HepG2 (cell line): Measurements from ENCODE around the gene JAK1.

Source experiments
- ELF3 ChIP-seq: IDR thresholded peaks from 2 replicates; pipeline ENCODE4 v1.6.1; 2016; ENCODE audit warnings: missing genetic modification reagents, missing compliant biosample characterization
- FIP1L1 ChIP-seq: fragments of 200-400 bp; formaldehyde crosslinking; IDR thresholded peaks from 2 replicates; pipeline ENCODE4 v1.6.1; 2018; ENCODE audit warnings: low read depth, mild to moderate bottlenecking, low read length, moderate library complexity, borderline replicate concordance; ENCODE audit not compliant: insufficient read depth
- KLF6 ChIP-seq: IDR thresholded peaks from 2 replicates; pipeline ENCODE4 v1.8.0; 2016; ENCODE audit warnings: missing biosample characterization, missing genetic modification reagents
- SRSF4 ChIP-seq: fragments of 200-400 bp; formaldehyde crosslinking; IDR thresholded peaks from one replicate; pipeline ENCODE4 v1.6.1; 2018; ENCODE audit warnings: mild to moderate bottlenecking, low read depth, low read length, moderate library complexity; ENCODE audit not compliant: poor library complexity, severe bottlenecking
- TF ChIP-seq, protein P1 (sequence below): IDR thresholded peaks from 2 replicates; pipeline ENCODE4 v1.6.1; 2016; ENCODE audit warnings: low read depth
- TF ChIP-seq, protein P2 (sequence below), 2 experiments: sonication (generic) in 1 of 2; formaldehyde crosslinking in 1 of 2; IDR thresholded peaks; 2 replicates each; pipeline versions ENCODE4 v1.5.1 to v1.6.1; 2011 to 2020; ENCODE audit warnings: borderline replicate concordance in 1 of 2, low read depth in 1 of 2, low read length in 1 of 2, mild to moderate bottlenecking in 1 of 2, missing genetic modification reagents in 1 of 2, moderate library complexity in 1 of 2

DNA sequence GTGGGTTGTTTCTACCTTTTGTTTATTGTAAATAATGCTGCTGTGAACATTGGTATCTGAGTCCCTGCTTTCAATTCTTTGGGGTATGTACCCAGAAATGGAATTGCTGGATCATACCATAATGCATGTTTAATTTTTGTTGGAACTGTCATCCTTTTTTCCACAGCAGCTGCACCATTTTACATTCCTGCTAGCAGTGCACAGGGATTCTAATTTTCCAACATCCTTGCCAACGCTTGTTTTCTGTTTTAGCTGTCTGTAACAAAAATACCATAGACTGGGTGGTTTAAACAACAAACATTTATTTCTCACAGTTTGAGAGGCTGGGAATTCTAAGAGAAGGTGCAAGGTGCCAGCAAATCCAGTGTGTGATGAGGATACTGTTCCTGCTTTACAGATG, 156.3 kb downstream of the JAK1 start:
- TF ChIP-seq FIP1L1 (no peak), ELF3 (CRISPR knock-in tag) (no peak), KLF6 (CRISPR knock-in tag) (no peak), SRSF4 (no peak)
- TF ChIP-seq, protein P1, sequence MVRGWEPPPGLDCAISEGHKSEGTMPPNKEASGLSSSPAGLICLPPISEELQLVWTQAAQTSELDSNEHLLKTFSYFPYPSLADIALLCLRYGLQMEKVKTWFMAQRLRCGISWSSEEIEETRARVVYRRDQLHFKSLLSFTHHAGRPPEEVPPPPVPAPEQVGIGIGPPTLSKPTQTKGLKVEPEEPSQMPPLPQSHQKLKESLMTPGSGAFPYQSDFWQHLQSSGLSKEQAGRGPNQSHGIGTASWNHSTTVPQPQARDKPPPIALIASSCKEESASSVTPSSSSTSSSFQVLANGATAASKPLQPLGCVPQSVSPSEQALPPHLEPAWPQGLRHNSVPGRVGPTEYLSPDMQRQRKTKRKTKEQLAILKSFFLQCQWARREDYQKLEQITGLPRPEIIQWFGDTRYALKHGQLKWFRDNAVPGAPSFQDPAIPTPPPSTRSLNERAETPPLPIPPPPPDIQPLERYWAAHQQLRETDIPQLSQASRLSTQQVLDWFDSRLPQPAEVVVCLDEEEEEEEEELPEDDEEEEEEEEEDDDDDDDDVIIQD (CRISPR knock-in tag), result no peak
- TF ChIP-seq, protein P2, sequence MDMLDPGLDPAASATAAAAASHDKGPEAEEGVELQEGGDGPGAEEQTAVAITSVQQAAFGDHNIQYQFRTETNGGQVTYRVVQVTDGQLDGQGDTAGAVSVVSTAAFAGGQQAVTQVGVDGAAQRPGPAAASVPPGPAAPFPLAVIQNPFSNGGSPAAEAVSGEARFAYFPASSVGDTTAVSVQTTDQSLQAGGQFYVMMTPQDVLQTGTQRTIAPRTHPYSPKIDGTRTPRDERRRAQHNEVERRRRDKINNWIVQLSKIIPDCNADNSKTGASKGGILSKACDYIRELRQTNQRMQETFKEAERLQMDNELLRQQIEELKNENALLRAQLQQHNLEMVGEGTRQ (IDR thresholded peaks at IDR 0.05; ENCODE audit: low read depth, low read length), result no peak
- TF ChIP-seq, protein P2 (CRISPR knock-in tag; IDR thresholded peaks at IDR 0.05; ENCODE audit: borderline replicate concordance), result no peak
